GM10266 (cell line): ENCODE data around the gene CHMP2A.

Source experiments
- DNase-seq: peaks from one replicate; pipeline ENCODE4 v3.0.0; 2012; ENCODE audit errors: extremely low spot score
- CTCF ChIP-seq: IDR thresholded peaks from 2 replicates; pipeline ENCODE4 v1.5.1; 2012; ENCODE audit warnings: mild to moderate bottlenecking, low read depth; ENCODE audit not compliant: control insufficient read depth, insufficient read depth; ENCODE audit errors: missing control alignments

Gene CHMP2A

DNA sequence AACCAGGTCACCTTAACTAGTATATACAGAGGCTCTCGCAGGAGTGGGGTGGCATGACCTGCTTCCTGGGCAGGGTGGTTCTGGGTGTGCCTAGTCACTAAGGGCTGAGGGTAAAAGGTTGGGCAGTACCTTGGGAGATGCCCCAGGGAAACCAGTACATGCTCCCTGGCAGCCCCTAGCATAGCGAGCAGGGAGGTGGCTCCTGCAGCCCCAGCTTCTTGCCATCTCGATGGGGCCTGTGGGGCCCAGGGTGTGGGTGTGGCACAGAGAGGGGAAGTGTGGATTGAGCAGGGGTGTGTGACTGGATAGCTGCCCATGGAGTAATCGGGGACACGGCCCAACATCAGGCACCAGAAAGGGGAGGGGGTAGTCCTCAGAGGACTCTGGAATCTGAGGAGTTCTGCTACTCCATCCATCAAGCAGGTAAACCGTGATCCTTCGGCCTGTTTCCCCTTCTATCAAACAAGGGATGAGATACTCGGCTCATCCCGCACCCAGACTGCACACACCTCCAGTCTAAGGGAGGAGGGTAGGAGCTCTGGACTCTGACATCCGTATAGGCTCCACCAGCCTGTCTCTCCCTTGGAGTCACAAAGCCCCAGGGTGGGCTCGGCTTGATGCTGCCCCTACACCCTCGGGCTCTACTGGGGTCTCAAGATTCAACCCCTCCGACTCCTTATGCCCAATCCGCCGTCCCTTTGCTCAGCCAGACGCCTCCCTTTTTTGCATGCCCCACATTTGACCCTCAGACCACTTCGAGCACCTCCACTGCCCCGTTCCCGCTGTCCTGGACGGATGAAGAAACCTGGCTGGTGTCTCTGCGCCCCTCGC is 36.4 kb downstream of the CHMP2A start:
- DNase-seq = no peak
- TF ChIP-seq CTCF = no peak

GRCh38 chr19:58516964-58517833 is 37.7 kb downstream of the CHMP2A start:
- TF ChIP-seq CTCF = no peak
- DNase-seq = no peak

DNA sequence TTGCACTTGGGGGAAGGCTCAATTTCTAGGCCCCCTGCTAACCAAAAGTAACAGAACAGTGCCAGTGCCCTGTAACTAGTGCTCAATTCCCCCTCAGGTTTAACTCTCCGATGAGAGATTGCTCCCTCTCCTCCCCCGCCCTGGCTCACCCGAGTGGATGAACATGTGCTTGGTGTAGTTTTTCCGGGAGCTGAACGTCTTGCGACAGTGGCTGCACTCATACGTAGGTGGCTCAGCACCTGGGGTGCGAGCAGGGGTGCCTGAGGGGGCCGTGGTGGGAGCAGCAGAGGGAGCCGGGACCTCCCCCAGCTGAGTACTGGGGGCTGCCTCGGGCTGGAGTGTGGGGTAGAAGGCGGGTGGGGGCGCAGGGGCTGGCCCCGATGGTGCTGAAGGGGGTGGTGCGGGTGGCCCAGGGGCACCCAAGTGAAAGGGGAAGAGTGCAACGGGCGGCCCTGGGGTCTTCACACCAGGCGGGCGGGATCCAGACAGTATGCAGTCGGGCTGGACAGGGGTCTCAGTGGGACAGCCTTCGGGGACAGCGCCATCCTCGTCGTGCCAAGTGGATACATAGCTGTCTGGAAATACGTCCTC is 38.6 kb downstream of the CHMP2A start:
- TF ChIP-seq CTCF = no peak
- DNase-seq = no peak

GRCh38 chr19:58515259-58515658 is 39.6 kb downstream of the CHMP2A start:
- TF ChIP-seq CTCF = no peak
- no peak for DNase-seq

GRCh38 chr19:58514564-58515022 is 40.3 kb downstream of the CHMP2A start:
- DNase-seq = no peak
- no peak for TF ChIP-seq CTCF

DNA sequence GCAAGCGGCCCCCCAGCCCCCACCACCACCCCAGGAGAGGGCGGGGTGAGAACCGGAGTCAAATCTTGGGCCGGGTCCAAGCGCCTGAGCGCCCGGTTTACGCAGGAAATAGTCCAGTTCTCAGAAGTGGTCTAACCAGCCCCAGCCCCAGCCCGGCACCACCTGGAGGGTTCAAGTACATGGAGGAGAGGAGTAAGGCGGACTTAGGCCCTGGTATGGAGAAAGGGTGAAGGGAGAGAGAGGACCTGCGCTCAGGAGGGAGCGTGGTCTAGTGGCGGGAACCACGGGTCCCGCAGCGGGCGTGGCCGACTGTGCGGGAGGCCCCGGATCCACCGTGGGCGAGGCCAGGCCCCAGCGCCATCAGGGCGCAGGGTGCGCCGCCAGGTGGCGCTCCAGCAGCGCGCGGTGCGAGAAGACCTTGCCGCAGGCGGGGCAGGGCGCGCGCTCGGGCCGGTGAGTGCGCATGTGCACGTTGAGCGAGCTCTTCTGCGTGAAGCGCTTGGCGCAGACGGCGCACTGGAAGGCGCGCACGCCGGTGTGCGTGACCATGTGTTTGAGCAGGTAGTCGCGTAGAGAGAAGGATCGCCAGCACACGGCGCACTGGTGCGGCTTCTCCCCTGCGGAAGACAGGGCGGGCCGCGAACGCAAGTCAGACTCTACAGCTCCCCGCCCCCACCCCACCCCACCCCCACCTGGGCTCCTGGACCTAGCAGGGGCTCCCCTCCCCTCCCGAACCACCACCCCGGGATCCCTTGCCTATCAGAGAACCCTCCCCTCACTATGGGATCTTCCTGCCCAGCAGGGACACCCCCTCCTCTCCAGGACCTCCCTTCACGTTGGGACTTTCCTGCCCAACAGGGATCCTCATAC is 41.0 kb downstream of the CHMP2A start:
- peak; percentile 98 for TF ChIP-seq CTCF
- peak; percentile 97 for DNase-seq
